ENCODE data around the gene ELF4.

GRCh38 chrX:130121505-130121800 is 11.2 kb upstream of the ELF4 start:
- TF ChIP-seq ZNF23 (tag by site-specific recombination; IDR thresholded peaks at IDR 0.05; ENCODE audit: borderline replicate concordance), result no peak
- TF ChIP-seq CTCF (tag by site-specific recombination; IDR thresholded peaks at IDR 0.05), result no peak
- TF ChIP-seq ZBTB1 (tag by site-specific recombination; IDR thresholded peaks at IDR 0.05), result no peak
- no peak for TF ChIP-seq KLF8 (tag by site-specific recombination; IDR thresholded peaks at IDR 0.05)
- TF ChIP-seq REPIN1 (tag by site-specific recombination; IDR thresholded peaks at IDR 0.05; ENCODE audit: low read depth), result no peak
- TF ChIP-seq REST (tag by site-specific recombination; IDR thresholded peaks at IDR 0.05), result no peak
